ENCODE data around the gene NNAT. TPM values are rescaled to one million over a fixed set of nuclear protein-coding genes. Genes with fewer than 3 reads are reported as not detected.
"Not testable (repeated sequence)": the region's sequence is repeated elsewhere in the genome, so short reads cannot be mapped to it uniquely, and the experiment has no call there.

Gene NNAT
- 0.13 and 0.26 TPM in 2 replicates for total RNA-seq

GRCh38 chr20:37521061-37521771, at the start of gene NNAT:
Gene NNAT (plus strand): TSS chr20:37521250. CDS start chr20:37521332, 82 bp downstream.
- no peak for DNase-seq (ENCODE audit: low read depth in 2 of 2)

- DNase-seq (ENCODE audit: low read depth in 2 of 2), result no peak
Measured at GRCh38 chr20:37471741-37472235, 49.3 kb upstream of the NNAT start.

- DNase-seq (ENCODE audit: low read depth in 2 of 2), result not testable (repeated sequence)
Measured at GRCh38 chr20:37472435-37472834, 48.6 kb upstream of the NNAT start.

GRCh38 chr20:37473249-37474000, 47.6 kb upstream of the NNAT start:
- no peak for DNase-seq (ENCODE audit: low read depth in 2 of 2)

- DNase-seq (ENCODE audit: low read depth in 2 of 2), result no peak
Measured at GRCh38 chr20:37474386-37474785, 46.7 kb upstream of the NNAT start.

- DNase-seq (ENCODE audit: low read depth in 2 of 2), result no peak
Measured at GRCh38 chr20:37475252-37475651, 45.8 kb upstream of the NNAT start.

- DNase-seq (ENCODE audit: low read depth in 2 of 2), result no peak
Measured at GRCh38 chr20:37477041-37477440, 44.0 kb upstream of the NNAT start.

- DNase-seq (ENCODE audit: low read depth in 2 of 2), result no peak
Measured at GRCh38 chr20:37479266-37479665, 41.8 kb upstream of the NNAT start.

GRCh38 chr20:37479925-37480691, 40.9 kb upstream of the NNAT start:
- no peak for DNase-seq (ENCODE audit: low read depth in 2 of 2)

GRCh38 chr20:37480919-37481318, 40.1 kb upstream of the NNAT start:
- no peak for DNase-seq (ENCODE audit: low read depth in 2 of 2)

GRCh38 chr20:37481610-37482009, 39.4 kb upstream of the NNAT start:
- DNase-seq (ENCODE audit: low read depth in 2 of 2), result no peak

GRCh38 chr20:37484331-37484730, 36.7 kb upstream of the NNAT start:
- DNase-seq (ENCODE audit: low read depth in 2 of 2), result no peak

- DNase-seq (ENCODE audit: low read depth in 2 of 2), result not testable (repeated sequence)
Measured at GRCh38 chr20:37486209-37486608, 34.8 kb upstream of the NNAT start.

- no peak for DNase-seq (ENCODE audit: low read depth in 2 of 2)
Measured at GRCh38 chr20:37490663-37491350, 30.2 kb upstream of the NNAT start.

- DNase-seq (ENCODE audit: low read depth in 2 of 2), result no peak
Measured at GRCh38 chr20:37492096-37492625, 28.9 kb upstream of the NNAT start.

GRCh38 chr20:37492945-37493344, 28.1 kb upstream of the NNAT start:
- DNase-seq (ENCODE audit: low read depth in 2 of 2), result no peak

- no peak for DNase-seq (ENCODE audit: low read depth in 2 of 2)
Measured at GRCh38 chr20:37494301-37494700, 26.7 kb upstream of the NNAT start.

GRCh38 chr20:37494796-37495195, 26.3 kb upstream of the NNAT start:
- DNase-seq (ENCODE audit: low read depth in 2 of 2), result no peak

GRCh38 chr20:37498066-37498665, 22.9 kb upstream of the NNAT start:
- no peak for DNase-seq (ENCODE audit: low read depth in 2 of 2)

GRCh38 chr20:37500311-37500710, 20.7 kb upstream of the NNAT start:
- no peak for DNase-seq (ENCODE audit: low read depth in 2 of 2)

GRCh38 chr20:37501940-37502339, 19.1 kb upstream of the NNAT start:
- DNase-seq (ENCODE audit: low read depth in 2 of 2), result no peak

Measured in dermis microvascular lymphatic vessel endothelial cell (primary cell).